HG03103 (cell line): ENCODE results near the gene PIGU.

Experiments used
- ATAC-seq: cut with Tn5 transposase; IDR thresholded peaks from one replicate; pipeline ENCODE4 v1.9.1; 2021; ENCODE audit warnings: low read depth; ENCODE audit not compliant: unreplicated experiment

PIGU gene

GRCh38 chr20:34561661-34562060 lies 115.2 kb downstream of the PIGU start:
- ATAC-seq = no peak

- no peak for ATAC-seq
These were observed 116.3 kb downstream of the PIGU start for GRCh38 chr20:34560614-34561013.

GRCh38 chr20:34560141-34560523 lies 116.8 kb downstream of the PIGU start:
- ATAC-seq = no peak

DNA sequence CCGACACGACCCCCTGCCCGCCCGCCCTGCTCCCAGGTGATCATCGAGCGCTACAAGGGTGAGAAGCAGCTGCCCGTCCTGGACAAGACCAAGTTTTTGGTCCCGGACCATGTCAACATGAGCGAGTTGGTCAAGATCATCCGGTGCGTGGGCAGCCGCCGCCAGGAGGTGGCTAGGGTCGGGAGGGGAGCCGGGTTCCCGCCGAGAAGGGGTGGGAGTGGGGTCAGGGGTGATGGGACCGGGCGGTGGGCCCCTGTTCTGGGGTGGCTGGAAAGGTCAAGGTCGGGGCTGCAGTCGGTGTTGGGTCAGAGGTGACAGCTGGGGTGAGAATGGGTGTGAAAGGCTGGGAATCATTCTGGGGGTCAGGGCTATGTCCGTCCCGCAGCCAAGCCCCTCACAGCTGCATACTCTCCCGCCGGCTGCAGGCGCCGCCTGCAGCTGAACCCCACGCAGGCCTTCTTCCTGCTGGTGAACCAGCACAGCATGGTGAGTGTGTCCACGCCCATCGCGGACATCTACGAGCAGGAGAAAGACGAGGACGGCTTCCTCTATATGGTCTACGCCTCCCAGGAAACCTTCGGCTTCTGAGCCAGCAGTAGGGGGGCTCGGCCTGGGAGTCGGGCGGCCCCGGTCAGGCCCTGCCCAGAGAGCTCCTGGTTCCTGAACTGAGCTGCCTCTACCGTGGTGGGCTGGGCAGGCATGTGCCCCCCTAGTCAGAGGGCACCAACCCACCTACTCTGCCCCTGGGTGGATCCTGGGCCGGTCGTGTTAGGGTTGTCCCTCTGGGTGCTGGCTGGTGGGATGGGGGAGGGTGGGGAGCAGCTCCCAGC lies 117.4 kb downstream of the PIGU start:
- no peak for ATAC-seq

DNA sequence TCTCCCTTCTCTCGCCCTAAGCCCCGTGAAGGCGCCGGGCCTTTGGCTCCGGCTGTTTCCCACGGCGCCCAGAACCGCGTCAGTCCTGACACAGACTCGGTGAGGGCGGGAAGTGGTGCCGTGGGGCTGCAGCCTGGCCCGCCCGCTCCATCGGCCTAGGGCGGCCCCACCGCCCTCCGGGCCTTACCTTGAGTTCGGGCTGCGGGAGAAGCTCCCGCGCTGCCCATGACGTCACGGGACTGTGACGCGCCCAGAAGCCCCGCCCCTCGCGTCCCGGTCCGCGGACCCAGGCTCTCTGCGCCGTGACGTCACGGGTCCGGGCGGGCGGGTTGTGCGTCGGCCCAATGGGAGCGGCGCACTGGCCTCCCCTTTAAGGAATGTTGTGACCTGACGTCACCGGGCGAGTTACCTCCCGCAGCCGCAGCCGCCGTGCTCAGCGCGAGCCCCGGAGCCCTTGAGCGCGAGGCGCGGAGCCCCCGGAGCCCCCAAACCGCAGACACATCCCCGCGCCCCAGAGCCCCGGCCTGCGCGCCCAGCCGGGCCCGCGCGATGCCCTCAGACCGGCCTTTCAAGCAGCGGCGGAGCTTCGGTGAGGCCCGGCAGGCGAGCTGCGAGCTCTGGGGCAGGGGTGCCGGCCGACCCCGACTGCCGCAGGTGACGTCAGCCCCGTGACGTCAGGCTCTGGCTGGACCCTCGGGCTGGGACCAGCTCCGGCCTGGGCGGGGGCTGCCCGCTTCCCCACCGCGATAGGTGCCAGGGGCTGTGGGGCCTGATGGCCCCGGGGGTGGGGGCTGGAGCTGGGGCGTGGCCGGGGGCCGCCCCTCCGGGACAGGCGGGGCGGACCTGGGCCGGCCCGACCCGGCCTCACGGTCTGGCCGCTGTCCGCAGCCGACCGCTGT lies 118.3 kb downstream of the PIGU start, which contains the start of gene MAP1LC3A:
Gene MAP1LC3A (plus strand): TSS at position 399 of the 899 bp plus-strand sequence. CDS start 151 bp downstream, at position 550.
- no peak for ATAC-seq

GRCh38 chr20:34557936-34558319 lies 119.0 kb downstream of the PIGU start:
- ATAC-seq = no peak

DNA sequence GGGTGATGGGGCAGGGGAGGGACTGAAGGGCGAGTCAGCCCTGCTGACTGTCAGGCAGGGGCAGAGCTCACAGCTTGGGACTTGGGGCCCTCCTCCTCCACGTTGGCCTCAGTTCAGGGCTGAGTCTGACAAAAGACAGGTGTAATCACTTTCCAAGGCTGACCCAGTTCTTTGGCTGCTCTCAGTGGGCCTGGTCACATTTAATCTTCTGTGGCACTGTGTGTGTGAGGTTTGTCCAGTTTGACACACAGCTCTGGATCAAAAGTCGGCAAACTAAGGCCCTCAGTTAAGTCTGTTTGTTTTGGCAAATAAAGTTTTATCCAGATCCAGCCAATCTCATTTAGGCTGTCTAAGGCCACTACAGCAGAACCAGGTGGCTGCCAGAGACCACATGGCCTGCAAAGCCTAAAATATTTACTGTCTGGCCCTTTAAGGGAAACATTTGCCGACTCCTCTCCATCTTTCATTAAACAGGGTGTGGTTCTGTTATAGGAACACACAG lies 123.5 kb downstream of the PIGU start:
- no peak for ATAC-seq

DNA sequence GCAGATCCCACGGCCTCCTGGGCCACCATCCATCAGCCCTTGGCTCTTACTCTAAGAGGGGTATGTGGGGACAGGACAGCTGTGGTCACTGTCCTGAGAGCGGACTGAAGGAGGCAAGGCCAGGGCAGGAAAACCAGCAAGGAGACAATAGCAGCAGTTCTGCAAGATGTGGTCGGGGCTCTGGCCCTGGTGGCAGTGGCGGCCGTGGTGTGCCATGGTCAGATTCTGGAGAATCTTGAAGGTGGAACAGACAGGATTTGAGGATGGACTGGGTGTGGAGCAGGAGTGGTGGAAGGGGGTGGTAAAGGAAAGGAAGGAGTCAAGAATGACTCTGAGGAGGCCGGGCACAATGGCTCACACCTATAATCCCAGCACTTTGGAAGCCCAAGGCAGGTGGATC lies 124.3 kb downstream of the PIGU start:
- ATAC-seq = no peak

GRCh38 chr20:34549929-34550305 lies 127.0 kb downstream of the PIGU start:
- ATAC-seq = no peak

DNA sequence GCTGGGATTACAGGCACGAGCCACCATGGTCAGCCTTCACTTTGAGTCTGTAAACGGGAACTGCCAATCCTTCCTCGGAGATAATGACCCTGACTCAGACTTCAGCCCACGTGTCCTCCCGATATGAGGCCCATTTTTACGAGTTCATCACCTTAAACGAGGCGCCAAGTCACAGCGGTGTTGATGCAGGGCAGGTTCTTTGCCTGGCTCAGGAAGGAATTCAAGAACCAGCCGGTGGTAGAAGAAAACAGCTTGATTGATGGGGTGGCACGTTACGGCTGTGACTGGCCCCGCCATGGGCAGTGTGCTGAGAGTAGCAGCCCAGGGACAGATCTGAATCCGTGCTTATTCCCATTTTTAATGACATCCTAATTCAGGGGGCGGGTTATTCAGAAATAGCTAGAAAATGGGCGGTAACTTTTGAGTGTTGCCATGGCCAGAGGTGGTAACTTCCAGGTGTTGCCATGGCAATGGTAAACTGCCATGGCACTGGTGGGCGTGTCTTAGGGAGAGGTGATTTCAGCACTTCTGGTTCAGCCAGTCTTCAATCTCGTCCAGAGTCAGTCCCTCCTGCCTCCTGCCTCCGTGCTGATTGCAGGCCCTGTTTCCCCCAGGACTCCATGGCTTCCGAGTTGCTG lies 127.5 kb downstream of the PIGU start:
- ATAC-seq = no peak

DNA sequence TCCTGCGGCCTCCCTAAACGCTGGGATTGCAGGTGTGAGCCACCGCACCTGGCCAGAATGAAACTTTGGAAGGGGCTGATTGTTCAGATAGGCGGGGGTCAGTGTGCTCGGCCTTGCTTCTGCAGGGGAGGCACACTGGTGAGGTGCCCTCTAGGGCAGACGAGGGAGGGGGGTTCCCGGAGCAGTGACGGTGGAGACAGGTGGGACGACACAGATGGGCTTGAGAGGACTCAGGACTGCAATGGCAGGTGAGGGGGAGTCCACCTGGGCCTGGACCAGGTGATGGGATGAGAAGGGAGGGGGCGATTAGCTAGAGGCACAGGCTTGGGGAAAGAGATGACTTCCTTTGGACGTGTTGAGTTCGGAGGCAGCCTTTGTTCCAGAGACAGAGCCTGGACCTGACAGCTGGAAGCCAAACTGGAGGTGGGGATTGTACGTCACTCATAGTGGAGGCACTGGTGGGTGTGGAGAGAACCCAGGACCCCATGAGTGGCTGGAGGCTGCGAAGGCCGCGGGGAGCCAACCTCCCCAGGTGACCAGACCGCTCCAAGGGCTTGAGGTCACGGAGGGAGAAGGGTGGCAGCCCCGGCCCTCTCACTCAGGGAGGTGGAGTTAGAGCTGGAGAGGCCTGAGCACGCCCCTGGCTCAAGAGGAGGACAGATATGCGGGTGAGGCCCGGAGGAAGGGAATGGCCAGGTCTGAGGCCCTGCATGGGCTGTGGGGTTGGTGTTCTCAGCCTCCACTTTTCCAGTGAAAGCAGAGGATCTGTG lies 128.9 kb downstream of the PIGU start:
- no peak for ATAC-seq

DNA sequence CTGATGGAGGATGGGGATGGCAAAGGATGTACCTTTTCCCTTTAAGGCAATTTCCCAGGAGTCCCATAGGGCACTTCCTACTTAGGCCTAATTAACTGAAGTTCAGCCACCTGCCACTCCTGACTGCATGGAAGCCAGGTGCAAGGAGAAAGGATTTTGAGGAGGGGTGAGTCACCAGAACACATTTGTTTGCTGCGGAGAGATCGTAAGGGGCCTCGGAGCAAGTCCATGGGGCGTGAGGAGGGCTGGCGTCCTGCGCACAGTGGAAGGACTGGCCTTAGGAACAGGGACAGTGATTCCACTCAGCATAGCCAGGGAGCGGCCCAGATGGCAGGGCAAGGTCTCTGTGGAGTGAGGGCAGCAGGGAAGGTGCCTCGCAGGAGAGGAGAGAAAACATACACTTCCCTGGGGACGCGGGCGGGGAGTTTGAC lies 130.1 kb downstream of the PIGU start:
- ATAC-seq = no peak

GRCh38 chr20:34544109-34544796 lies 132.6 kb downstream of the PIGU start:
- ATAC-seq = no peak

DNA sequence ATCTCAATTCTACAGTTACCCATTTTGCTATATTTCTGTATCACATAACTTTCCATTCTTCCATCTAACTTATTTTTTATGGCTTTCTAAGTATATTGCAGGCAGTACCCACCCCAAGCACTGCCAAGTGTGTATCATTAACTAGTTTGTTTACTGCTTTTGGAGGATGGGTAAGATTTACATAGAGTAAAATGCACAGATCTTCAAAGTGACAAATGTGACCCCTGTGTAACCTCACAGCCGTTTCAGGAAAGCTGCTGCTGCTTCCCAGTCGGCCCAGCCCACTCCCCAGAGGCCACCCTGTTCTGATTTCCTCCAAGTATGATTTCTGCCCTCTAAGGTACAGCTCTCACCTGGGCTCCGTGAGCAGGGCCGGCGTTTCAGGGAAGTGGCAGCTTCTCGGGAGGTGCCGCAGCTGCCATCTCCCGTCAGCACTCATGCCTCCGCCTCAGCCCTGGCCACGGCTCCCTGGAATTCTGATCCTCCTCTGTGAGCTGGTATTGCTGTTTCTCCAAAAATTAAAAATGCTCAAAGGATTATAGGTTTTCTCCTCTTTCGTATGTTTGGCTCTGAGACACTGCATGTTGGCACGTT lies 133.3 kb downstream of the PIGU start:
- no peak for ATAC-seq

- no peak for ATAC-seq
These were observed 134.5 kb downstream of the PIGU start for GRCh38 chr20:34542439-34542838.

DNA sequence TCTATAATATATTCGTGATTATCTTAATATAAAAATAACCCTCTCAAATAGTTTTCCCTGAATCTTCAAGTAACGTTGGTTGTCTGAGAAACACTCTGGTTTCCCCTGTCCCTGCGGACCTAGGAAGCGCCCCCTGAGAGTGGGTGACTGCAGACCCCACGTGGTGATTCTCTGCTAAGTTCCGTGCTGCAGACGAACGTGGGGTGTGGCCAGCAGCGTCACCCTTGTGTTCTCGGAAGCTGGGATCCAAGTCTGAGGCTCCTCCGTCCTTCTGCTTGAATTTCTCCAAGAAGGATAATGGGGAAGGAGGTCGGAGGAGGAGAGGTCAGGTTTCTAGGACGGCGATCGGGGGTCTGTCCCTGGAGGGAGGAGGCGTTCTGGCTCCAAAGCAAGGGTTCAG lies 135.0 kb downstream of the PIGU start:
- no peak for ATAC-seq

- ATAC-seq = no peak
These were observed 135.5 kb downstream of the PIGU start for GRCh38 chr20:34541264-34541901.

- ATAC-seq = no peak
These were observed 136.2 kb downstream of the PIGU start for GRCh38 chr20:34540596-34541263.
